Measurements from ENCODE around the gene RFXANK. TPM values are rescaled to one million over a fixed set of nuclear protein-coding genes. Genes with fewer than 3 reads are reported as not detected.

Gene RFXANK
- total and polyA plus RNA-seq, 9 of the 15 experiments (the other 6 are each of a cell fraction or from before 2014, with no cell fraction given), result 68.6 to 181 (median 150) TPM

DNA sequence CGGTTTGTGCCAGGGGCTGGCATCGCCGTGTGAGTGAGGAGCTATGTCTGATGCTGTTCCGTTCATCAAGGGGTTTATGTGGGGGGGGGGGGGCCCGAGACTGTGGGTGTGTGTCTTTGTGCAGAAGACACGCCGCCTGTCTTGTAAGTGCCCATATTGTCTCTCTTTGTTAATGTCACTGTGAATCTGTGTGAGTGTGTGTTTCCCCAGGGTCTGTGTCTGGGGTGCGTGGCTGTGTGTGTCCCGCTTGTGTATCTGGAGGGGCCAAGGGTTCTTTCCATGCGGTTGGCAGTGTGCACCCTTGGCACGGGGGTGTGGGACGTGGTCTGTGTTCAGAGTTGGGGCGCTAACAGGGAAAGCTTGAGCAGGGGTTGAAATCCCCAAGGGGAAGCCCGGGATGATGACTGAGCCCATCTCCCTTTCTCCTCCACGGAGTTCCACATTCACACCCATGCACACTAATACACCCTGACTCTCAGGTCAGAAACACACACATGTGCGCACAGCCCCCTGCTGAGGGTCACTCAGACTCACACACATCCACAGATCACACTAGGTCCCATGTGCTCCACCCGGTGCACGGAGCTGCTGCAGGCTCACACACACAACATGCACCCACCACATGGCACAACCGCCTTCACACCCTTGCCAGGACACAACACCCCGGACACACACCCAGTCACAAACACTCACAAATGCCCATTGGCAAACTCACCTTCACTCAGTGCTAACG, 21.5 kb downstream of the RFXANK start:
- in situ Hi-C loops (cut with MboI), result no loop called here
- peaks cover 8 to 37% of the 10 kb centered on the region in 2 experiments for H3K27me3 ChIP-seq (ENCODE audit: control insufficient read depth in 2 of 2, insufficient read depth in 2 of 2, low read length in 2 of 2)
- no peak for FAIRE-seq
- no peak overlapping the region for H2AFZ ChIP-seq (ENCODE audit: low read depth, low read length)
- peaks cover 2 to 9% of the 10 kb centered on the region in 2 experiments; a peak in 3 of 5 replicates for H3K4me1 ChIP-seq (replicated peaks in 1 of 2; ENCODE audit: control insufficient read depth in 2 of 2, insufficient read depth in 2 of 2, low read length in 2 of 2)
- ATAC-seq, result no peak
- peaks cover 3% of the 10 kb centered on the region for H3K9me1 ChIP-seq (ENCODE audit: control insufficient read depth, insufficient read depth, low read length)
- no peak overlapping the region for H3K9ac ChIP-seq (ENCODE audit: insufficient read depth in 1 of 2, low read depth in 2 of 2, low read length in 2 of 2)
- WGBS (ENCODE audit: insufficient coverage, low coverage, missing lambda C conversion rate), result 4% methylated on average over 18 of the region's 21 CpGs
- POLR2A ChIA-PET, result no interaction called here
- H3K79me2 ChIP-seq (ENCODE audit: control insufficient read depth, insufficient read depth, low read length), result no peaks in the 10 kb centered on the region
- intact Hi-C loops (cut with micrococcal nuclease), result no loop called here
- H3K9me3 ChIP-seq (replicated peaks; ENCODE audit: control insufficient read depth, insufficient read depth, low read depth, low read length), result peaks cover 2% of the 10 kb centered on the region
- CTCF ChIA-PET (ENCODE audit: low intra/inter-chr PET ratio), result no interaction called here
- no peak overlapping the region for H3K4me3 ChIP-seq
- H3K27ac ChIP-seq (ENCODE audit: extremely low read depth, low read depth, low read length), result no peak overlapping the region
- TF ChIP-seq, protein P1, sequence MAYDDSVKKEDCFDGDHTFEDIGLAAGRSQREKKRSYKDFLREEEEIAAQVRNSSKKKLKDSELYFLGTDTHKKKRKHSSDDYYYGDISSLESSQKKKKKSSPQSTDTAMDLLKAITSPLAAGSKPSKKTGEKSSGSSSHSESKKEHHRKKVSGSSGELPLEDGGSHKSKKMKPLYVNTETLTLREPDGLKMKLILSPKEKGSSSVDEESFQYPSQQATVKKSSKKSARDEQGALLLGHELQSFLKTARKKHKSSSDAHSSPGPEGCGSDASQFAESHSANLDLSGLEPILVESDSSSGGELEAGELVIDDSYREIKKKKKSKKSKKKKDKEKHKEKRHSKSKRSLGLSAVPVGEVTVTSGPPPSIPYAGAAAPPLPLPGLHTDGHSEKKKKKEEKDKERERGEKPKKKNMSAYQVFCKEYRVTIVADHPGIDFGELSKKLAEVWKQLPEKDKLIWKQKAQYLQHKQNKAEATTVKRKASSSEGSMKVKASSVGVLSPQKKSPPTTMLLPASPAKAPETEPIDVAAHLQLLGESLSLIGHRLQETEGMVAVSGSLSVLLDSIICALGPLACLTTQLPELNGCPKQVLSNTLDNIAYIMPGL (CRISPR knock-in tag; IDR thresholded peaks at IDR 0.05), result no peak
- TF ChIP-seq MEF2D (tag; conservative IDR thresholded peaks at IDR 0.05; ENCODE audit: low read depth) (no peak), POLR2H (tag; IDR thresholded peaks at IDR 0.05; ENCODE audit: low read depth) (no peak), ZNF695 (CRISPR knock-in tag; IDR thresholded peaks at IDR 0.05) (no peak), BCL6 (CRISPR knock-in tag; IDR thresholded peaks at IDR 0.05) (no peak), GABPA (tag; conservative IDR thresholded peaks at IDR 0.05; ENCODE audit: low read depth) (no peak), ZNF696 (CRISPR knock-in tag; conservative IDR thresholded peaks at IDR 0.05) (no peak)
- TF ChIP-seq, protein P2, sequence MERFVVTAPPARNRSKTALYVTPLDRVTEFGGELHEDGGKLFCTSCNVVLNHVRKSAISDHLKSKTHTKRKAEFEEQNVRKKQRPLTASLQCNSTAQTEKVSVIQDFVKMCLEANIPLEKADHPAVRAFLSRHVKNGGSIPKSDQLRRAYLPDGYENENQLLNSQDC (CRISPR knock-in tag; IDR thresholded peaks at IDR 0.05), result no peak
- TF ChIP-seq, protein P3, sequence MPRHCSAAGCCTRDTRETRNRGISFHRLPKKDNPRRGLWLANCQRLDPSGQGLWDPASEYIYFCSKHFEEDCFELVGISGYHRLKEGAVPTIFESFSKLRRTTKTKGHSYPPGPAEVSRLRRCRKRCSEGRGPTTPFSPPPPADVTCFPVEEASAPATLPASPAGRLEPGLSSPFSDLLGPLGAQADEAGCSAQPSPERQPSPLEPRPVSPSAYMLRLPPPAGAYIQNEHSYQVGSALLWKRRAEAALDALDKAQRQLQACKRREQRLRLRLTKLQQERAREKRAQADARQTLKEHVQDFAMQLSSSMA (CRISPR knock-in tag; IDR thresholded peaks at IDR 0.05), result no peak
- TF ChIP-seq, protein P4, sequence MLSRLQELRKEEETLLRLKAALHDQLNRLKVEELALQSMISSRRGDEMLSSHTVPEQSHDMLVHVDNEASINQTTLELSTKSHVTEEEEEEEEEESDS (CRISPR knock-in tag; IDR thresholded peaks at IDR 0.05), result no peak
- TF ChIP-seq, protein P5, sequence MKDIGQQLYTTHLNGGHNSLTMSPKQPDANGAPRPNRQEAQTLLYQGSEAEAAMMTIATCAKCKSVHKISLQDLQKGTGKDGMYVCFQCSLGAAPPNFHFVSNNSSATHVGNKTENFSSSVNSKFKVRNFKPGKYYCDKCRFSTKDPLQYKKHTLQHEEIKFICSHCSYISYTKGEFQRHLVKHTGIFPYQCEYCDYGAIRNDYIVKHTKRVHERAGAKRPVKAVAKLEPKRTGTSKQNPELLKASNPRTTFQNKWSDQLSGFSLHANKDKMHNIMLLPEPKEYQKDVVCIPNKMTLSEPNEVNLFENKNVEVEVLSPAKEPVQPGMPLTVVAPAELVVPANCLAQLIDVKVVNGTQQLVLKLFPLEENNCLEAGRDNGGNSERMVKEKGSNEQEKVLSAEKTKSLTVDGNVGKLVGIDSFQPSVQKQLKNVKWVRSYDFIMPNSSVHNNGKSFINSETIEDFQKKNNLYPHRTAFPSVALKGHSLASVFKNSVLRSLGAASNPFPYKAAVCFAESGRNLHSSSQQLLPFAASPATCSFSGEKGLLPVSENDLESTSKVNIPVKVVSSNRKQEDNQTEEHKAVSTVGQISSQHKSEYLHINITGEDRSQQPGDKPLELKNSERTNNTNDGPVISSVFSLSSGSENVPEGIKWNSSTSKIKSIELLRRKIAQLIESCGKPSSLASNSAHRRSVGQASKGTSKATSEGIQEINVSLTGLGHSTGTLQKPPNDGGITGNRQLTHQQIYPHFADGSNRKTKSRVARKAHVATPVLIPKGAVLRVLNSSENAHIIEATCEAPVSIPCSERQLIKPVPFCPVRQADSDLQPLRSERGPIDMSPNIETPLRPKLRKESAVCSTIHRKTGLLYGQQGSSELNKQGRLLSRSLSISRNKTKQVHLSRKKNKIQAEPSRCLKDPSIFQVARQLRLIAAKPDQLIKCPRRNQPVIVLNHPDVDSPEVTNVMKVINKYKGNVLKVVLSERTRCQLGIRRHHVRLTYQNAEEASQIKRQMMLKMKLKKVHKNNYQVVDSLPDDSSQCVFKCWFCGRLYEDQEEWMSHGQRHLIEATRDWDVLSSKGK (CRISPR knock-in tag; IDR thresholded peaks at IDR 0.05), result no peak
- BruUV-seq (replicated peaks), result no TSS peak
- DNase-seq (ENCODE audit: extremely low read depth in 1 of 4, low spot score in 3 of 4), result no peak
- H4K20me1 ChIP-seq (replicated peaks; ENCODE audit: control insufficient read depth, insufficient read depth, low read length), result no peaks in the 10 kb centered on the region; the same call in 1 of the 2 replicates
- no peak overlapping the region for H3K4me2 ChIP-seq (ENCODE audit: insufficient read depth, low read length)
- no peaks in the 10 kb centered on the region for H3K36me3 ChIP-seq (ENCODE audit: control insufficient read depth, insufficient read depth, low read length)

Measured in K562 (cell line).